Aortic smooth muscle cell (primary cell): ENCODE measurements around the gene ZFYVE26. TPM values are rescaled to one million over a fixed set of nuclear protein-coding genes. Genes with fewer than 3 reads are reported as not detected.

Source experiments
- total RNA-seq: library from RNA; depleted of rRNA; stranded (reverse); fragments of >200 nt; gene quantifications from 2 replicates; pipeline ENCODE4 v1.2.3, GENCODE V29; 2014

Gene ZFYVE26
- total RNA-seq = 14.5 and 18.6 TPM in 2 replicates

GRCh38 chr14:67816326-67817002 lies at the start of gene ZFYVE26:
TSS of gene ZFYVE26 (minus strand) at chr14:67816590. CDS start at chr14:67815963, 627 bp downstream.

DNA sequence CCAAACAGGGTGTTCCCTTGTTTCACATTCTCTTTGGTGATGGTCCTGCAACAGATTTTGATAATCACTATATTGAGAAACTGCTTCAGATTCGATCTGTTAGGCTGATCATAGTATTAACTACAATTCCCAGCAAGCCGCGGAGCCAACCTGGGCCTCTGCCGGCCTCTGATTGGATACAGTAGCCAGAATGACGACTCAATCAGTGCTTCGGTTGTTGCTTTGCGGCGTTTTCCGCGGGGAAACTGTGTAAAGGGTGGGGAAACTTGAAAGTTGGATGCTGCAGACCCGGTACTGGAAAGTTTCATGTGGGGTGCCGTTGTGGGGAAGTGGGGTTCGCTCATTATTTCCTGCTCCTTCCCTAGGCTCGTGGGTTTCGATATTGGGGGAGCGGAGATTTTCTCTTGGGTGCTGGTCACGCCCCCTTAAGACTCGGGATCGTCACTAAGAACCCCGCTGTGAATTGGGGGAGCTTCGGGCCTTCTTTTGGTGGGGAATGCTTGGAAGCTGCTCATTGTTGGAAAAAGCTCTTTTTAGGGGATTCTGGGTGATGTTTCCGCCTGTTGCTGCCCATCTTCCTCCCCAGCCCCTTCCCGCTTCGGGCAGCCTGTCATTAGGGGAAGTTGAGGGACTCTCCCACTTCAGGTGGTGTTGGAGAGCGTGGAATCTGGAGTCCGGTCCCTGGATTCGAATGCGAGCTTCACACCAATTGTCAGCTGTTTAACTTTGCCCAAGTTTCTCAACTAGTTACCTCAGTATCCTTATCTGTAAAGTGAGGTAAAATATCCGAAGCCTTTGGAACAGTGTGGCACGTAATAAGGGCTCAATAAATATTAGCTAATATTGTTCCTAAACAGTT lies 3.4 kb upstream of the ZFYVE26 start, which contains the start of gene RAD51B:
RAD51B (plus strand) TSS at position 217 of the 859 bp plus-strand sequence.

DNA sequence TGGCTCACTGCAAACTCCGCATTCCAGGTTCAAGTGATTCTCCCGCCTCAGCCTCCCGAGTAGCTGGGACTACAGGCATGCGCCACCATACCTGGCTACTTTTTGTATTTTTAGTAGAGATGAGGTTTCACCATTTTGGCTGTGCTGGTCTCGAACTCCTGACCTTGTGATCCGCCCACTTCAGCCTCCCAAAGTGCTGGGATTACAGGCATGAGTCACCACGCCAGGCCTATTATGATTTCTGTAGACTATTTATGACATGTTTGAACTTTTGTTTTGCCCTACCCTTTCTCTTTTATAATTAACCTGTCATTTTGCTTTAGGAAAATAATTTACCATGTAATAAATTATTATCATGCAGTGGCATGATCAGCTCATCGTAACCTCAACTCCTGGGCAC lies 114.9 kb downstream of the ZFYVE26 start, which contains the start of gene RDH12:
RDH12 (plus strand) TSS at position 395 of the 400 bp plus-strand sequence. CDS start 20,757 bp downstream, outside the sequence.

Other genes starting within 250 kb of the ZFYVE26 start
- 10.1 and 12.3 TPM in 2 replicates for gene PIGH, start 216.3 kb downstream of the ZFYVE26 start, total RNA-seq
- 4.0 and 5.4 TPM in 2 replicates for gene ARG2, start 196.7 kb downstream of the ZFYVE26 start, total RNA-seq
- gene VTI1B, start 142.0 kb downstream of the ZFYVE26 start, total RNA-seq = 85.9 and 94.6 TPM in 2 replicates
- gene RDH11, start 120.8 kb downstream of the ZFYVE26 start, total RNA-seq = 98.8 and 125 TPM in 2 replicates
- gene RDH12, start 114.7 kb downstream of the ZFYVE26 start, total RNA-seq = not detected in 2 replicates
- gene RAD51B, start 3.2 kb upstream of the ZFYVE26 start, total RNA-seq = 12.6 and 13.1 TPM in 2 replicates